HepG2 (cell line): ENCODE measurements around the gene ARHGAP26. TPM values are rescaled to one million over a fixed set of nuclear protein-coding genes. Genes with fewer than 3 reads are reported as not detected.

Experiments used
- BCL6 ChIP-seq: IDR thresholded peaks from 2 replicates; pipeline ENCODE4 v1.6.1; 2016; ENCODE audit warnings: missing genetic modification reagents, missing compliant biosample characterization
- CTCF ChIP-seq: sonication (generic); formaldehyde crosslinking; IDR thresholded peaks from 2 replicates; pipeline ENCODE4 v1.5.0; 2020; ENCODE audit warnings: mild to moderate bottlenecking, missing genetic modification reagents, moderate library complexity
- GATAD2A ChIP-seq: IDR thresholded peaks from 2 replicates; pipeline ENCODE4 v1.6.1; 2016
- HNF1B ChIP-seq: sonication (generic); formaldehyde crosslinking; IDR thresholded peaks from 2 replicates; pipeline ENCODE4 v1.5.1; 2020; ENCODE audit warnings: mild to moderate bottlenecking, moderate library complexity, missing genetic modification reagents
- HNF4A ChIP-seq: sonication (generic); formaldehyde crosslinking; IDR thresholded peaks from 2 replicates; pipeline ENCODE4 v1.4.0; 2020; ENCODE audit warnings: missing genetic modification reagents
- HNF4G ChIP-seq, 2 experiments: sonication (generic) in 1 of 2; formaldehyde crosslinking in 1 of 2; IDR thresholded peaks; 2 replicates each; pipeline versions ENCODE4 v1.4.0 to v1.6.1; 2011 to 2020; ENCODE audit warnings: borderline replicate concordance in 2 of 2, low read depth in 2 of 2, mild to moderate bottlenecking in 2 of 2, low read length in 1 of 2, missing genetic modification reagents in 1 of 2, moderate library complexity in 1 of 2
- KDM5A ChIP-seq: fragments of 200-600 bp; sonication (generic); IDR thresholded peaks from 2 replicates; pipeline ENCODE4 v1.7.0; 2018; ENCODE audit warnings: antibody characterized with exemption, mild to moderate bottlenecking, low read length, borderline replicate concordance
- SALL1 ChIP-seq: sonication (generic); formaldehyde crosslinking; IDR thresholded peaks from 2 replicates; pipeline ENCODE4 v1.8.0; 2022; ENCODE audit warnings: mild to moderate bottlenecking, missing genetic modification reagents
- ZBTB4 ChIP-seq: sonication (generic); formaldehyde crosslinking; IDR thresholded peaks from 2 replicates; pipeline ENCODE4 v1.4.0; 2020; ENCODE audit warnings: missing genetic modification reagents, mild to moderate bottlenecking, borderline replicate concordance
- ZFP36 ChIP-seq: fragments of 150-350 bp; IDR thresholded peaks from 2 replicates; pipeline ENCODE4 v1.6.1; 2018; ENCODE audit warnings: borderline replicate concordance, low read length, low read depth; ENCODE audit not compliant: partially characterized antibody
- ZNF563 ChIP-seq: sonication (generic); formaldehyde crosslinking; IDR thresholded peaks from 2 replicates; pipeline ENCODE4 v1.8.0; 2022; ENCODE audit warnings: mild to moderate bottlenecking, moderate library complexity, missing genetic modification reagents
- ZNF646 ChIP-seq: sonication (generic); formaldehyde crosslinking; IDR thresholded peaks from 2 replicates; pipeline ENCODE4 v1.9.0; 2021; ENCODE audit warnings: mild to moderate bottlenecking, missing genetic modification reagents
- polyA plus RNA-seq, 8 experiments: library from polyadenylated mRNA; depleted of rRNA in 3 of 8; stranded (reverse) in 7 of 8; unstranded in 1 of 8; fragments of >200 nt; fragmentation: Illumina TruSeq in 4 of 8; extraction: Trizol in 4 of 8; gene quantifications; 2 replicates each; pipeline versions ENCODE4 v1.2.1 to v1.2.3, GENCODE V29; 2011 to 2016; ENCODE audit warnings: low read depth in 4 of 8, missing spikeins in 1 of 8, mixed read lengths in 1 of 8; ENCODE audit not compliant: insufficient read depth in 1 of 8
- total RNA-seq, 5 experiments: library from RNA; depleted of rRNA; stranded (reverse); fragments of >200 nt; fragmentation: Illumina TruSeq; extraction: Trizol; gene quantifications; 2 replicates each; pipeline ENCODE4 v1.2.3, GENCODE V29; 2016; ENCODE audit warnings: low read depth in 1 of 5

The ARHGAP26 gene
- total and polyA plus RNA-seq, 2 of the 13 experiments (the other 11 are each of a cell fraction or from before 2014, with no cell fraction given) = 9.6 to 18.2 TPM

GRCh38 chr5:143077453-143078103, 307.4 kb downstream of the ARHGAP26 start (continued):
- no peak for TF ChIP-seq ZBTB4 (CRISPR knock-in tag)
- TF ChIP-seq BCL6 (CRISPR knock-in tag) = peak; percentile 83
- peak; percentile 46 for TF ChIP-seq HNF4A (CRISPR knock-in tag)
- TF ChIP-seq ZFP36 = no peak
- no peak for TF ChIP-seq HNF1B (CRISPR knock-in tag)
- no peak for TF ChIP-seq KDM5A
- no peak for TF ChIP-seq CTCF (CRISPR knock-in tag)
- peak; percentile 31; the same call in 1 of the 2 replicates for TF ChIP-seq SALL1
- no peak for TF ChIP-seq ZNF563
- TF ChIP-seq HNF4G (IDR thresholded peaks at IDR 0.05; ENCODE audit: borderline replicate concordance, low read depth, low read length) = 0 out of 2 replicates have a peak, but pooled peaks have one; percentile 13
- TF ChIP-seq HNF4G (CRISPR knock-in tag; IDR thresholded peaks at IDR 0.05; ENCODE audit: borderline replicate concordance, low read depth) = no peak
- no peak for TF ChIP-seq ZNF646 (CRISPR knock-in tag)
- TF ChIP-seq GATAD2A (CRISPR knock-in tag) = 0 out of 2 replicates have a peak, but pooled peaks have one; percentile 18
